ENCODE data around the gene SLC35G3. TPM values are rescaled to one million over a fixed set of nuclear protein-coding genes. Genes with fewer than 3 reads are reported as not detected.

Gene SLC35G3
- total RNA-seq, 4 donors from 2014 or later: not detected

- TF ChIP-seq CTCF (IDR thresholded peaks at IDR 0.05; ENCODE audit: low read depth): no peak
Measured at GRCh38 chr17:35210741-35211140, 16.5 kb upstream of the SLC35G3 start.

- no peak for TF ChIP-seq CTCF (IDR thresholded peaks at IDR 0.05; ENCODE audit: low read depth)
Measured at GRCh38 chr17:35192708-35193107, 1.5 kb downstream of the SLC35G3 start.

- no peak for TF ChIP-seq CTCF (IDR thresholded peaks at IDR 0.05; ENCODE audit: low read depth)
Measured at GRCh38 chr17:35191001-35191695, 3.0 kb downstream of the SLC35G3 start.

GRCh38 chr17:35189291-35189690, 4.9 kb downstream of the SLC35G3 start:
- TF ChIP-seq CTCF (IDR thresholded peaks at IDR 0.05; ENCODE audit: low read depth): no peak

GRCh38 chr17:35188111-35188510, 6.1 kb downstream of the SLC35G3 start:
- TF ChIP-seq CTCF (IDR thresholded peaks at IDR 0.05; ENCODE audit: low read depth): no peak

GRCh38 chr17:35187481-35187880, 6.7 kb downstream of the SLC35G3 start:
- no peak for TF ChIP-seq CTCF (IDR thresholded peaks at IDR 0.05; ENCODE audit: low read depth)

GRCh38 chr17:35185849-35186248, 8.3 kb downstream of the SLC35G3 start:
- TF ChIP-seq CTCF (IDR thresholded peaks at IDR 0.05; ENCODE audit: low read depth): no peak
